Aortic smooth muscle cell (primary cell): Measurements from ENCODE around the gene IQCC. TPM values are rescaled to one million over a fixed set of nuclear protein-coding genes. Genes with fewer than 3 reads are reported as not detected.

ENCODE experiments used
- total RNA-seq: library from RNA; depleted of rRNA; stranded (reverse); fragments of >200 nt; gene quantifications from 2 replicates; pipeline ENCODE4 v1.2.3, GENCODE V29; 2014

The IQCC gene
- total RNA-seq, result 2.1 and 2.5 TPM in 2 replicates

DNA sequence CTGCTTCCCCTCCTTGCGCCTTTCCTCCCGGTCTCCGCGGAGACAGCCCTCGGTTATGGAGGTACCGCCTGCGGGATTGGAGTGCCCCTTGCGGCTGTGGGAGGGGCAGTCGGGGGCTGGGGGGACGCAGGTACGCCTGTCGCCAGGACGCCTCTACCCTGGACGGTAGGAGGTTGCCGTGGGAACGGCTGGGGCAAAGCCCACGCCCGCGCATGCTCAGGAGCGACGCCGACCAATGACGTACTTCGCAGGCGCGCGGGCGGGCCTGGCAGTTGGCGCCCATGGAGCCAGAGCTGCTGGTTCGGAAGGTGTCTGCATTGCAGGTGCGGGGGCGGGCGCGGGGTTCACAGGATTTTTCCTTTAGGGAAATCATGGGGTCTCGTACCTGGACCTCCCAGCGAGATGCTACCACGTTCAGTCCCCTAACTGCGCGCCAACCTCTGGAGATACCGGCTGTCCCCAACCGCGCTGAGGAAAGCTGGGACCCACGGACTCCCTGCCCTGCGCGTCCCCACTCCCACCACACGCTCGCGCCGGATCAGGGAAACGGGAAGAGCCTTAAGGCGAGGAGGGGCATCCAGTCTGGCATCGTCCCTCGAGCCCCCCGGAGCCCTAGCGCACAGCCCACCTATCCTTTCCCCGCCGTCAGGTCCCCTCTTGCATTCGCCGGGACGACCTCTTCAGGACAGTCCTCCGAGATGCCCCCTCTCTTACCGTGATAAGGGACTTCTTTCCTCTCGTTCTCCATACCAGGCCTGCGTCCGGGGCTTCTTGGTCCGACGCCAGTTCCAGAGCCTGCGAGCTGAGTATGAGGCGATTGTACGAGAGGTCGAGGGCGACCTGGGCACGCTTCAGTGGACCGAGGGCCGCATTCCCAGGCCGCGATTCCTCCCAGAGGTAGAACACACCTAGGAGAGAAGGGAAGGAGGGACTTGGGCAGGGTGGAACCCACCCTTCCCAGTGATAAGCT lies at the start of gene IQCC:
Gene IQCC (plus strand): TSS at position 271 of the 970 bp plus-strand sequence. CDS start 11 bp downstream, at position 282.

DNA sequence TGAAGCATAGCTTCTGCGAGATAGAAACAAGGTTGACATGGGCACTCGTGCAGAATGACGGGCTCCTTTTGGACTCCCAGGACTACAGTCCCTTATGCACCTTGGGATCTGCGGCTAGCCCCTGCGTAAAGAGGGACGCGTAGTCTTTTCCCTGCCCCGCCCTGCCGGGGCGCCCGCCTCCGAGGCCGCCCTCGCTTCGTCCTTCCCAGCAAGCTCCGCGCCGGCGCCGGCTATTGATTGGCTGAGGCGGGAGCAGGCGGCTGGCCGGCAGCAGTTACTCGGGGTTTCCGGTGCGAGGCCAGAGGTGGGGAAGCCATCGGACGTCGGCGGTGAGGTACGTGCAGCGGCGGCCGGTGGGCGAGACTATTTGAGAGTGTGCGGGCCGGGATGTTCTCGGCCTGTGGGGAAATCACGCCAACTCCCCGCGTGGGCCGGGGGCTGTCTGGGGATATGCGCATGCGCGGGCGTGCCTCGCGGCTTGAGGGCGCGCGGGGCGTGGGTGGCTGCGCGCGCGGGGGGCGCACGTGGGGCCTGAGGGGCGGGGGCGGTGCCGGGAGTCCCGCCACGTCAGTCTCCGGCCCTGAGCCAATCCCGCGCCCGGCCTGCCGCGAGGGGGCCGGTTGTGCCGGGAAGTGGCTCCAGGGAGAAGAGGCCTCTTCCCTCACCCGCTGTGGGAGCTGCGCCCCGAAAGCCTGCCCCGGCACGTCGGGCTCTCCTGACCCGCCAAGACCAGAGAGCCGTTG lies 25.9 kb upstream of the IQCC start, which contains the start of gene TXLNA:
Gene TXLNA (plus strand): TSS at position 233 of the 743 bp plus-strand sequence. CDS start 671 bp downstream, outside the sequence.

GRCh38 chr1:32200226-32201010 lies 5.1 kb upstream of the IQCC start, which contains the start of gene CCDC28B:
Gene CCDC28B (plus strand): TSS chr1:32200595. CDS start chr1:32201936, 1,341 bp downstream.

GRCh38 chr1:32208891-32209328 lies 3.4 kb downstream of the IQCC start, which contains the start of gene DCDC2B:
Gene DCDC2B (plus strand): TSS chr1:32209089. CDS start chr1:32209094, 5 bp downstream.

DNA sequence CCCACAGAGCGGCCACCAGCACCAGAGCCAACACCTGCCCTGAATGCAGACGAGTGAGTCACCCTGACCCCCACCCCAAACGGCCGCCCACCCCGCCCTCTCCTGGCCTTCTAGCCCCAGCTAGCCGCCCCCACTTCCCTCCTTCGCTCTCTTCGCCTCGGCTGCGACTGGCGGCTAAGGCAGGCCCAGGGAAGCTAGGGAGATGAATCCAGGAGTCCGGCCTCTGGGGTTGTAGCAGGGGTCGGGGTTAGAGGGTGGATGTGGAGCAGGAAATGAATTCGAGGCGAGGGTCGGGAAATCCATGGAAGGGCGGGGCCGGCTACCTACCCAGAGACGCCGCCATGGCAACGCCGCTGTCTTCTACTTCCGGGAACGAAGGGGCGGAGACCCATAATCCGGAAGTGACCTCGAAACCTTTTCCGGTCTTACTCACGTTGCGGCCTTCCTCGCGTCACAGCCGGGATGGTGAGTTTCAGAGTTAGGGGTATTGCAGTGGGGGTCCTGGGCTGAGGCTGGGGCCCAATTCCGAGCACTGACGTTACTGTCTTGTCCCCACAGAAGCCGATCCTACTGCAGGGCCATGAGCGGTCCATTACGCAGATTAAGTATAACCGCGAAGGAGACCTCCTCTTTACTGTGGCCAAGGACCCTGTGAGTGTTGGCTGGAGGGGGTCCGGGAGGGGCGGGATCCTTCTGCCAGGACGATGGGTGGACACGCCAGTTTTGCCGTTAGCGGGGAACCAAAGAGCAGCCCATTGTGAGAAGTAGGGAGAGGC lies 16.7 kb downstream of the IQCC start, which contains the start of the genes EIF3I and TMEM234:
Gene EIF3I (plus strand): TSS at position 428 of the 776 bp plus-strand sequence. CDS start 35 bp downstream, at position 463.
Gene TMEM234 (minus strand): TSS at position 374 of the 776 bp plus-strand sequence. CDS start 31 bp downstream, at position 343.

GRCh38 chr1:32246888-32247273 lies 41.4 kb downstream of the IQCC start, which contains the start of gene FAM167B:
Gene FAM167B (plus strand): TSS chr1:32247222. CDS start chr1:32247422, 200 bp downstream.

DNA sequence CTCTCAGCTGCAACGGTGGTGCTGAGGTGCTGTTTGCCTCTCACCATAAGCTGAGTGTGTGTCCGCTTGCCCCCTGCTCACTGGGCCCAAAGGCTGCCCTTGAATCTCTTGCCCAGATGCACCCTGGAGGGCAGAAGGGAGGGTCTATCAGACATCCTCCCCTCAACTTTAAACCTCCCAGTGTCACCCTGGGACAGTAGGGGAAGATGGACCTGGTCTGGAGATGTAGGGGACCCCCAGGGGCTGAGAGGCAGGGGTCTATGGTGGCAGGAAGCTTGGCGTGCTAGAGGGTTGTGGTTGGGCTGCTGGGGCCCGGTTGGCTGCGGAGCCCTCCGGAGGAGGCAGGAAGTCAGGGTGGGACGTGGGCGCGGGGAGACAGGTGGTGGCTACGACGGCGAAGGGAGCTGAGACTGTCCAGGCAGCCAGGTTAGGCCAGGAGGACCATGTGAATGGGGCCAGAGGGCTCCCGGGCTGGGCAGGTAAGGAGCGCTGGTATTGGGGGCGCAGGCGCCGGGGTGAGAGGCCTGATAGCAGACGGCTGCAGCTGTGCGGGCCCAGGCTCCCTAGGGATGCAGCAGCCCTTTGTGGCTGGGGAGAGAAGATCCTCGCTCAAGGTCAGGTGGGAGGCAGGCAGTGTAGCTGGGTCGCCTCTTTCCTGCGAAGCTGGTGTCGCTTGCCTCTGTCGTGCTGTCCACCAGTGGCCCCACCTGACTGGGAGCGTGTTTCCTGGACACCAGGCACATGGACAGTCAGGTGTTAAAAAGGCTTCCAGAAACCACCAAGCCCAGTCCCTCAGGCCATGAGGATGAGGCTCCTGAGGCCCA lies 45.6 kb downstream of the IQCC start, which contains the start of gene LCK:
Gene LCK (plus strand): TSS at position 373 of the 824 bp plus-strand sequence. CDS start 23,065 bp downstream, outside the sequence.

Other genes starting within 250 kb of the IQCC start
- 42.5 and 56.6 TPM in 2 replicates for gene KHDRBS1, start 191.8 kb upstream of the IQCC start, total RNA-seq
- 6.1 and 6.8 TPM in 2 replicates for gene TMEM39B, start 132.7 kb upstream of the IQCC start, total RNA-seq
- 29.6 and 33.0 TPM in 2 replicates for gene KPNA6, start 97.6 kb upstream of the IQCC start, total RNA-seq
- 87.7 and 107 TPM in 2 replicates for gene TXLNA, start 26.0 kb upstream of the IQCC start, total RNA-seq
- 15.6 and 17.6 TPM in 2 replicates for gene CCDC28B, start 5.1 kb upstream of the IQCC start, total RNA-seq
- not detected in 2 replicates for gene DCDC2B, start 3.4 kb downstream of the IQCC start, total RNA-seq
- 20.7 and 22.7 TPM in 2 replicates for gene TMEM234, start 16.7 kb downstream of the IQCC start, total RNA-seq
- gene EIF3I, start 16.7 kb downstream of the IQCC start, total RNA-seq, result 285 and 327 TPM in 2 replicates
- gene FAM167B, start 41.6 kb downstream of the IQCC start, total RNA-seq, result 0.79 and 1.7 TPM in 2 replicates
- gene LCK, start 45.6 kb downstream of the IQCC start, total RNA-seq, result not detected in 2 replicates
- gene HDAC1, start 86.4 kb downstream of the IQCC start, total RNA-seq, result 113 and 116 TPM in 2 replicates
- 13.9 TPM in 2 replicates for gene MARCKSL1, start 130.6 kb downstream of the IQCC start, total RNA-seq
- gene FAM229A, start 156.8 kb downstream of the IQCC start, total RNA-seq, result 0.66 and 0.99 TPM in 2 replicates
- gene TSSK3, start 156.9 kb downstream of the IQCC start, total RNA-seq, result 0.40 and 1.7 TPM in 2 replicates
- 56.5 and 60.6 TPM in 2 replicates for gene BSDC1, start 188.8 kb downstream of the IQCC start, total RNA-seq